KMS-11 (cell line): ENCODE measurements around the gene TRERF1.

Source experiments
- H2AFZ ChIP-seq: fragments of 200-600 bp; sonication (generic); 2 replicates; pipeline ENCODE4 v1.6.1; 2016; ENCODE audit warnings: antibody characterized with exemption, mixed run types, low read depth
- H3K27ac ChIP-seq: fragments of 200-600 bp; sonication (generic); 2 replicates; pipeline ENCODE4 v1.6.1; 2016; ENCODE audit warnings: mild to moderate bottlenecking, mixed run types
- H3K27me3 ChIP-seq: fragments of 200-600 bp; sonication (generic); 2 replicates; pipeline ENCODE4 v1.6.1; 2017; ENCODE audit warnings: mild to moderate bottlenecking, low read depth, mixed run types, moderate library complexity; ENCODE audit not compliant: insufficient read depth
- H3K36me3 ChIP-seq: fragments of 200-600 bp; sonication (generic); 2 replicates; pipeline ENCODE4 v1.6.1; 2017; ENCODE audit warnings: mild to moderate bottlenecking, mixed run types; ENCODE audit not compliant: insufficient read depth
- H3K4me1 ChIP-seq: fragments of 200-600 bp; sonication (generic); 2 replicates; pipeline ENCODE4 v1.6.1; 2016; ENCODE audit warnings: mild to moderate bottlenecking, low read depth, mixed run types; ENCODE audit not compliant: poor library complexity, severe bottlenecking
- H3K4me2 ChIP-seq: fragments of 200-600 bp; sonication (generic); 2 replicates; pipeline ENCODE4 v1.7.0; 2016; ENCODE audit warnings: mild to moderate bottlenecking, mixed run types
- H3K4me3 ChIP-seq: fragments of 200-600 bp; sonication (generic); IDR thresholded peaks from 2 replicates; pipeline ENCODE4 v1.6.1; 2017; ENCODE audit warnings: low read depth, low read length, mixed read lengths; ENCODE audit not compliant: insufficient read depth
- H3K79me2 ChIP-seq: fragments of 200-600 bp; sonication (generic); 2 replicates; pipeline ENCODE4 v1.6.1; 2016; ENCODE audit warnings: low read depth, mixed run types; ENCODE audit not compliant: insufficient read depth
- H3K9ac ChIP-seq: fragments of 200-600 bp; sonication (generic); 2 replicates; pipeline ENCODE4 v1.6.1; 2016; ENCODE audit warnings: mild to moderate bottlenecking, mixed run types
- H4K20me1 ChIP-seq: fragments of 200-600 bp; sonication (generic); 2 replicates; pipeline ENCODE4 v1.6.1; 2016; ENCODE audit warnings: mild to moderate bottlenecking, mixed run types; ENCODE audit not compliant: insufficient read depth
- TF ChIP-seq, protein P1 (sequence below): fragments of 200-600 bp; sonication (generic); conservative IDR thresholded peaks from 2 replicates; pipeline ENCODE4 v1.6.1; 2017; ENCODE audit warnings: low read depth, mild to moderate bottlenecking, antibody characterized with exemption, low read length, moderate library complexity, mixed read lengths

Gene TRERF1

GRCh38 chr6:42302411-42302810, 149.3 kb downstream of the TRERF1 start:
- no peaks in the 10 kb centered on the region for H3K27me3 ChIP-seq
- no peak overlapping the region for H3K27ac ChIP-seq
- TF ChIP-seq, protein P1, sequence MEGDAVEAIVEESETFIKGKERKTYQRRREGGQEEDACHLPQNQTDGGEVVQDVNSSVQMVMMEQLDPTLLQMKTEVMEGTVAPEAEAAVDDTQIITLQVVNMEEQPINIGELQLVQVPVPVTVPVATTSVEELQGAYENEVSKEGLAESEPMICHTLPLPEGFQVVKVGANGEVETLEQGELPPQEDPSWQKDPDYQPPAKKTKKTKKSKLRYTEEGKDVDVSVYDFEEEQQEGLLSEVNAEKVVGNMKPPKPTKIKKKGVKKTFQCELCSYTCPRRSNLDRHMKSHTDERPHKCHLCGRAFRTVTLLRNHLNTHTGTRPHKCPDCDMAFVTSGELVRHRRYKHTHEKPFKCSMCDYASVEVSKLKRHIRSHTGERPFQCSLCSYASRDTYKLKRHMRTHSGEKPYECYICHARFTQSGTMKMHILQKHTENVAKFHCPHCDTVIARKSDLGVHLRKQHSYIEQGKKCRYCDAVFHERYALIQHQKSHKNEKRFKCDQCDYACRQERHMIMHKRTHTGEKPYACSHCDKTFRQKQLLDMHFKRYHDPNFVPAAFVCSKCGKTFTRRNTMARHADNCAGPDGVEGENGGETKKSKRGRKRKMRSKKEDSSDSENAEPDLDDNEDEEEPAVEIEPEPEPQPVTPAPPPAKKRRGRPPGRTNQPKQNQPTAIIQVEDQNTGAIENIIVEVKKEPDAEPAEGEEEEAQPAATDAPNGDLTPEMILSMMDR = no peak
- H3K36me3 ChIP-seq = no peaks in the 10 kb centered on the region
- no peaks in the 10 kb centered on the region for H4K20me1 ChIP-seq
- H3K4me1 ChIP-seq = no peaks in the 10 kb centered on the region
- H3K9ac ChIP-seq = no peak overlapping the region
- no peaks in the 10 kb centered on the region for H3K79me2 ChIP-seq
- no peak overlapping the region for H3K4me2 ChIP-seq
- no peak overlapping the region for H3K4me3 ChIP-seq
- H2AFZ ChIP-seq = no peak overlapping the region

GRCh38 chr6:42301986-42302385, 149.7 kb downstream of the TRERF1 start:
- Histone ChIP-seq H3K27me3 (no peaks in the 10 kb centered on the region), H3K4me1 (no peaks in the 10 kb centered on the region), H4K20me1 (no peaks in the 10 kb centered on the region), H3K79me2 (no peaks in the 10 kb centered on the region), H3K36me3 (no peaks in the 10 kb centered on the region), H3K27ac (no peak overlapping the region), H3K9ac (no peak overlapping the region), H3K4me3 (no peak overlapping the region), H3K4me2 (no peak overlapping the region), H2AFZ (no peak overlapping the region)
- TF ChIP-seq, protein P1 = no peak

DNA sequence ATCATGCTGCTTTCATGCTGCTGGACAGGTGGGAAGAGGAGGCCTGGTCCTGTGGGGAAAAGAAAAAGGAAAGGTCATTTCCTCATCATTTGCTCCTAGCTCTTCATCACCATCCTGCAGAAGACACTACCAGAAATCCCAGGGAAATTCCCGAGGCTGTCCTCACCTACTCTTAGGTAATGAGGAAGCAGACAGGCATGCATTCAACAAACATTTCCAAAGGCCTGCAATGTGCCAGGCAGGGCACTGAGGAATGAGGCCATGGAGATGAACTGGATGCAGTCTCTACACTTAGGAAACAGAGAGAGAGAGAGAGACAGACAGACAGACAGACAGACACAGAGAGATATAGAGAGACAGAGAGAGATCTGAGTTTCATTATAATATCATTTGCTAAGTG, 151.0 kb downstream of the TRERF1 start:
- Histone ChIP-seq H2AFZ (no peak overlapping the region), H3K4me3 (no peak overlapping the region), H3K4me1 (no peaks in the 10 kb centered on the region), H3K27ac (no peak overlapping the region), H4K20me1 (no peaks in the 10 kb centered on the region), H3K4me2 (no peak overlapping the region), H3K27me3 (no peaks in the 10 kb centered on the region), H3K9ac (no peak overlapping the region), H3K79me2 (no peaks in the 10 kb centered on the region), H3K36me3 (no peaks in the 10 kb centered on the region)
- TF ChIP-seq, protein P1 = no peak

- H3K27ac ChIP-seq = no peak overlapping the region
- H3K27me3 ChIP-seq = no peaks in the 10 kb centered on the region
- no peak overlapping the region for H3K4me2 ChIP-seq
- H3K4me3 ChIP-seq = no peak overlapping the region
- no peak overlapping the region for H3K9ac ChIP-seq
- no peaks in the 10 kb centered on the region for H3K4me1 ChIP-seq
- H3K79me2 ChIP-seq = no peaks in the 10 kb centered on the region
- H2AFZ ChIP-seq = no peak overlapping the region
- H3K36me3 ChIP-seq = no peaks in the 10 kb centered on the region
- TF ChIP-seq, protein P1 = no peak
- no peaks in the 10 kb centered on the region for H4K20me1 ChIP-seq
Measured at GRCh38 chr6:42300185-42300584, 151.5 kb downstream of the TRERF1 start.
